ENCODE data around the gene NUDT7. TPM values are rescaled to one million over a fixed set of nuclear protein-coding genes. Genes with fewer than 3 reads are reported as not detected.

Gene NUDT7
- total RNA-seq, 4 donors from 2014 or later, result 6.8 to 16.2 (median 11.0) TPM

GRCh38 chr16:77683397-77684180 is 38.7 kb upstream of the NUDT7 start:
- no peak for DNase-seq (ENCODE audit: extremely low spot score)
- Histone ChIP-seq H3K4me1 (no peaks in the 10 kb centered on the region), H3K9me3 (no peaks in the 10 kb centered on the region), H3K27ac (replicated peaks in 1 of 4) (no peak overlapping the region), H3K4me3 (no peak overlapping the region), H3K27me3 (peaks cover 0 to 37% (median 0%) of the 10 kb centered on the region in 4 donors), H3K36me3 (no peaks in the 10 kb centered on the region)
- intact Hi-C loops (cut with DNase I), result no loop called here
- TF ChIP-seq POLR2A (IDR thresholded peaks at IDR 0.05; ENCODE audit: low read depth) (no peak), CTCF (IDR thresholded peaks at IDR 0.05) (no peak), POLR2AphosphoS5 (IDR thresholded peaks at IDR 0.05) (no peak), EP300 (IDR thresholded peaks at IDR 0.05) (no peak)
- WGBS, result 70% methylated on average over 4 of the region's 4 CpGs

- intact Hi-C loops (cut with DNase I), result no loop called here
- no peaks in the 10 kb centered on the region for H3K9me3 ChIP-seq
- H3K27me3 ChIP-seq, result peaks cover 0 to 42% (median 0%) of the 10 kb centered on the region in 4 donors
- no peak for DNase-seq (ENCODE audit: extremely low spot score)
- TF ChIP-seq POLR2A (IDR thresholded peaks at IDR 0.05; ENCODE audit: low read depth) (no peak), EP300 (IDR thresholded peaks at IDR 0.05) (no peak), POLR2AphosphoS5 (IDR thresholded peaks at IDR 0.05) (no peak)
- H3K36me3 ChIP-seq, result no peaks in the 10 kb centered on the region
- H3K4me1 ChIP-seq, result no peaks in the 10 kb centered on the region
- H3K27ac ChIP-seq (replicated peaks in 1 of 4), result no peak overlapping the region
- WGBS, result 71% methylated on average over 4 of the region's 4 CpGs
- H3K4me3 ChIP-seq, result no peak overlapping the region
These were observed 38.2 kb upstream of the NUDT7 start for GRCh38 chr16:77684181-77684526.

GRCh38 chr16:77686385-77686784 is 35.9 kb upstream of the NUDT7 start:
- WGBS, result 86% methylated on average over 4 of the region's 4 CpGs
- Histone ChIP-seq H3K36me3 (no peaks in the 10 kb centered on the region), H3K4me1 (no peaks in the 10 kb centered on the region), H3K27ac (replicated peaks in 1 of 4) (no peak overlapping the region), H3K9me3 (no peaks in the 10 kb centered on the region), H3K27me3 (peaks cover 0 to 45% (median 0%) of the 10 kb centered on the region in 4 donors), H3K4me3 (no peak overlapping the region)
- intact Hi-C loops (cut with DNase I), result no loop called here
- DNase-seq (ENCODE audit: extremely low spot score), result no peak
- no peak for TF ChIP-seq POLR2A (IDR thresholded peaks at IDR 0.05; ENCODE audit: low read depth)
- TF ChIP-seq POLR2AphosphoS5 (IDR thresholded peaks at IDR 0.05), result no peak

GRCh38 chr16:77689971-77690370 is 32.3 kb upstream of the NUDT7 start:
- no peak for DNase-seq (ENCODE audit: extremely low spot score)
- H3K36me3 ChIP-seq, result no peaks in the 10 kb centered on the region
- H3K4me1 ChIP-seq, result no peaks in the 10 kb centered on the region
- no peak for TF ChIP-seq POLR2A (IDR thresholded peaks at IDR 0.05; ENCODE audit: low read depth)
- no peak for TF ChIP-seq EP300 (IDR thresholded peaks at IDR 0.05)
- TF ChIP-seq POLR2AphosphoS5 (IDR thresholded peaks at IDR 0.05), result no peak
- no peak for TF ChIP-seq CTCF (IDR thresholded peaks at IDR 0.05)
- WGBS, result 77% methylated on average over 5 of the region's 5 CpGs
- intact Hi-C loops (cut with DNase I), result no loop called here
- H3K4me3 ChIP-seq, result no peak overlapping the region
- H3K27ac ChIP-seq (replicated peaks in 1 of 4), result no peak overlapping the region
- H3K27me3 ChIP-seq, result peaks cover 0 to 41% (median 0%) of the 10 kb centered on the region in 4 donors
- H3K9me3 ChIP-seq, result no peaks in the 10 kb centered on the region

- no peak for DNase-seq (ENCODE audit: extremely low spot score)
- Histone ChIP-seq H3K27ac (replicated peaks in 1 of 4) (no peak overlapping the region), H3K36me3 (no peaks in the 10 kb centered on the region), H3K9me3 (no peaks in the 10 kb centered on the region), H3K27me3 (peaks cover 0 to 36% (median 0%) of the 10 kb centered on the region in 4 donors), H3K4me3 (no peak overlapping the region), H3K4me1 (no peaks in the 10 kb centered on the region)
- 75% methylated on average over 7 of the region's 7 CpGs for WGBS
- intact Hi-C loops (cut with DNase I), result no loop called here
- TF ChIP-seq EP300 (IDR thresholded peaks at IDR 0.05) (no peak), POLR2A (IDR thresholded peaks at IDR 0.05; ENCODE audit: low read depth) (no peak), CTCF (IDR thresholded peaks at IDR 0.05) (no peak), POLR2AphosphoS5 (IDR thresholded peaks at IDR 0.05) (no peak)
These were observed 31.9 kb upstream of the NUDT7 start for GRCh38 chr16:77690416-77690815.

Data from esophagus muscularis mucosa (tissue), 4 donors.